ENCODE data around the gene HCFC1.
A peak's percentile ranks its signal among the peaks of the same experiment; 100 is the strongest.

Gene HCFC1

DNA sequence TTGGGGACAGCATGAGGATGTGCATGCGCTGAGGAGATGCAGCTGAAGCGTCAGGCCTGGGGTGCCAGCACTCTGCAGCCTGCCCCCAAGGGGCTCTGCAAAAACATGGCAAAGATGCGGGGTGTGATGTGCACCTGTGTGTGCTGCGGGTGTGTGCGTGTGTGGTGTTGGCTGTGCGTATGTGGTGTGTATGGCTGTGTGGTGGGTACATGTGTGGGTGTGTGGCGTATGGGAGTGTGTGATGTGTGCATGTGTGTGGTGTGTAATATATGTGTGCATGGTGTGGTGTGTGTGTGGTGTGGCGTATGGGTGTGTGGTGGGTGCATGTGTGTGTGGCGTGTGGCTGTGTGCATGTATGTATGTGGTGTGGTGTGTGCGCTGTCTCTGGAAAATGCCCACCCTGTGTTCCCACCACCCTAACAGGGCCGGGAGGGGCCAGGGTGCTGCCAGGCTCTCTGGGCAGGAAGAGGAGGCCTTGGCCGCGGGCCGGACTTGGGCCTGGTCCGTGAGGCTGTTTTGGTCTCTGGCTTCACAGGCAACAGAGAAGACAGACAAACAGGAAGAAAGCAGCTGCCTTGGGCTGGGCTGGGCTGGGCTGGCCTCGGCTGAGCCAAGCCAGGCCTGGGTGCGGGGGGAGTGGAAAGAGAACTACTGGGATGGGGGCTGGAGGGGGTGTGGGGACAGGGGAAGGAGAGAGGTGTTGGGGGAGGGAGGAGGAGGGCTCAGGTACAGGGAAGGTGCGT lies 68.2 kb downstream of the HCFC1 start:
- no peak for DNase-seq (ENCODE audit: low spot score)

GRCh38 chrX:153902385-153902784 lies 69.2 kb downstream of the HCFC1 start:
- DNase-seq (ENCODE audit: low spot score): peak; percentile 12

GRCh38 chrX:153901753-153902140 lies 69.9 kb downstream of the HCFC1 start:
- DNase-seq (ENCODE audit: low spot score): no peak

GRCh38 chrX:153900831-153901752 lies 70.5 kb downstream of the HCFC1 start:
- DNase-seq (ENCODE audit: low spot score): peak; percentile 88

DNA sequence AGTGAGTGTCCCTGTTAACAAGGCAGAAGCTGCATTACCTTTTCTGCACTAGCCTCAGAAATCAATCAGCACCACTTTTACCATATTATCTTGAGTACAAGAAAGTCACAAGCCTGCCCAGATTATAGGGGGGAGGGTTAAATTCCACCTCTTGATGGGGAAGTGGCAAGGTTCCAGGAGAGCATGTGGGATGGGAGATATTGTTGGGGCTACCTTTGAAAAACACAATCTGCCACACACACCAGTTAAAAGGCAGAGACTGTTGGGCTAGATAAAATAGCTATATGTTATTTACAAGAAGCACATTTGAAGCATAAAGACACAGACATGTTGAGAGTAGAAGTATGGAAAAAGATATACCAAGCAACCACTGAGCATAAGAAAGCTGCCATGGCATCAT lies 73.7 kb downstream of the HCFC1 start:
- no peak for DNase-seq (ENCODE audit: low spot score)
